A549 (cell line): ENCODE measurements around the gene TRAFD1. TPM values are rescaled to one million over a fixed set of nuclear protein-coding genes. Genes with fewer than 3 reads are reported as not detected.

Experiments used
- ATAC-seq, 2 experiments: fragments of 200-7000 bp in 1 of 2; fragments of >200 bp in 1 of 2; cut with Nextera tagmentation in 1 of 2; cut with Tn5 transposase in 1 of 2; 3 replicates each; pipeline versions ENCODE4 v1.8.0 to v1.9.1; 2018 to 2020; ENCODE audit warnings: mild to moderate bottlenecking in 1 of 2, moderate library complexity in 1 of 2
- CTCF ChIA-PET: fragments of 300-600 bp; sonication (Branson Sonifier 250); formaldehyde crosslinking; extraction: SDS; loops from one replicate; lab custom pipeline; 2021; ENCODE audit warnings: antibody characterized with exemption, inconsistent platforms; lab: Yijun Ruan, JAX
- POLR2A ChIA-PET: fragments of 350-600 bp; formaldehyde crosslinking; extraction: SDS; loops from one replicate; lab custom pipeline; 2021; ENCODE audit warnings: antibody characterized with exemption, inconsistent platforms; lab: Yijun Ruan, JAX
- DNase-seq, 2 experiments: peaks; one replicate each; pipeline versions ENCODE4 v3.0.0 to v3.0.0-alpha.2; 2011 to 2016; ENCODE audit warnings: low read depth in 1 of 2, low spot score in 1 of 2
- FAIRE-seq: peaks from 2 replicates; lab custom pipeline; 2011; peaks lifted over from hg19 to GRCh38; lab: Jason Lieb, UNC
- H3K27ac ChIP-seq, 2 experiments: fragments of >200 bp; sonication (Bioruptor Twin); formaldehyde crosslinking; 3 replicates each; pipeline ENCODE4 v1.5.1; 2016 to 2017
- H3K4me1 ChIP-seq: fragments of >200 bp; sonication (Bioruptor Twin); formaldehyde crosslinking; 3 replicates; pipeline ENCODE4 v1.6.1; 2016
- H3K4me2 ChIP-seq: fragments of >200 bp; sonication (Bioruptor Twin); formaldehyde crosslinking; 3 replicates; pipeline ENCODE4 v1.6.1; 2016
- H3K4me3 ChIP-seq: fragments of >200 bp; sonication (Bioruptor Twin); formaldehyde crosslinking; 3 replicates; pipeline ENCODE4 v1.5.1; 2016
- H3K9me3 ChIP-seq: fragments of >200 bp; sonication (Bioruptor Twin); formaldehyde crosslinking; 3 replicates; pipeline ENCODE4 v1.6.1; 2016
- BHLHE40 ChIP-seq: IDR thresholded peaks from 2 replicates; pipeline ENCODE4 v1.6.1; 2012; ENCODE audit warnings: low read depth, low read length, inconsistent platforms
- CBX8 ChIP-seq: fragments of 200-600 bp; sonication (generic); IDR thresholded peaks from 2 replicates; pipeline ENCODE4 v1.6.1; 2016
- CEBPB ChIP-seq, 2 experiments: fragments of >200 bp in 1 of 2; sonication (Bioruptor Twin) in 1 of 2; formaldehyde crosslinking in 1 of 2; IDR thresholded peaks; 2 replicates each; pipeline ENCODE4 v1.6.1; 2012 to 2016
- CTCF ChIP-seq: fragments of >200 bp; sonication (Bioruptor Twin); formaldehyde crosslinking; IDR thresholded peaks from 3 replicates; pipeline ENCODE4 v1.5.1; 2016
- ELK1 ChIP-seq: fragments of 150-350 bp; IDR thresholded peaks from 2 replicates; pipeline ENCODE4 v1.6.1; 2014; ENCODE audit warnings: low read depth, mild to moderate bottlenecking, low read length
- EP300 ChIP-seq, 2 experiments: fragments of >200 bp; sonication (Bioruptor Twin); formaldehyde crosslinking; IDR thresholded peaks; 2 replicates in 1 of 2; 3 replicates in 1 of 2; pipeline ENCODE4 v1.6.1; 2016 to 2017
- FOSB ChIP-seq: fragments of 250-450 bp; sonication (Bioruptor Pico); IDR thresholded peaks from 2 replicates; pipeline ENCODE4 v1.5.0; 2020; ENCODE audit warnings: mild to moderate bottlenecking, moderate library complexity
- FOSL2 ChIP-seq, 2 experiments: fragments of 450-650 bp in 1 of 2; fragments of >200 bp in 1 of 2; sonication (Bioruptor Twin) in 1 of 2; formaldehyde crosslinking; IDR thresholded peaks; 2 replicates each; pipeline versions ENCODE4 v1.5.0 to v1.6.1; 2016 to 2020; ENCODE audit warnings: mild to moderate bottlenecking in 1 of 2, moderate library complexity in 1 of 2
- FOXS1 ChIP-seq: fragments of 250-450 bp; sonication (Bioruptor Pico); IDR thresholded peaks from 2 replicates; pipeline ENCODE4 v1.5.0; 2020; ENCODE audit warnings: mild to moderate bottlenecking, moderate library complexity
- HDAC2 ChIP-seq: fragments of 200-600 bp; sonication (generic); IDR thresholded peaks from 2 replicates; pipeline ENCODE4 v1.6.1; 2016
- HOXA7 ChIP-seq: fragments of 250-450 bp; sonication (Bioruptor Pico); IDR thresholded peaks from 2 replicates; pipeline ENCODE4 v1.5.0; 2020; ENCODE audit warnings: mild to moderate bottlenecking, moderate library complexity
- HOXB13 ChIP-seq: fragments of 250-450 bp; sonication (Bioruptor Pico); IDR thresholded peaks from 2 replicates; pipeline ENCODE4 v1.5.0; 2020; ENCODE audit warnings: low read depth, mild to moderate bottlenecking, moderate library complexity
- HOXB5 ChIP-seq: fragments of 250-450 bp; sonication (Bioruptor Pico); IDR thresholded peaks from 2 replicates; pipeline ENCODE4 v1.5.0; 2020; ENCODE audit warnings: mild to moderate bottlenecking, moderate library complexity
- JUN ChIP-seq, 2 experiments: fragments of >200 bp; sonication (Bioruptor Twin); formaldehyde crosslinking; IDR thresholded peaks; 2 replicates in 1 of 2; 3 replicates in 1 of 2; pipeline ENCODE4 v1.6.1; 2016 to 2017
- KDM1A ChIP-seq: fragments of 200-600 bp; sonication (generic); IDR thresholded peaks from 2 replicates; pipeline ENCODE4 v1.6.1; 2016; ENCODE audit warnings: low read depth, mild to moderate bottlenecking
- MAFK ChIP-seq: fragments of 450-650 bp; IDR thresholded peaks from 2 replicates; pipeline ENCODE4 v1.6.1; 2014; ENCODE audit not compliant: partially characterized antibody
- MAZ ChIP-seq: fragments of 150-350 bp; IDR thresholded peaks from 2 replicates; pipeline ENCODE4 v1.6.1; 2014; ENCODE audit warnings: antibody characterized with exemption, low read depth, low read length, borderline replicate concordance
- NFE2L2 ChIP-seq: fragments of 150-350 bp; conservative IDR thresholded peaks from 2 replicates; pipeline ENCODE4 v1.6.1; 2014; ENCODE audit warnings: low read length
- NPAS2 ChIP-seq: fragments of 250-450 bp; sonication (Bioruptor Pico); IDR thresholded peaks from 2 replicates; pipeline ENCODE4 v1.8.0; 2022; ENCODE audit warnings: mild to moderate bottlenecking, moderate library complexity, borderline replicate concordance
- NR3C1 ChIP-seq: fragments of >200 bp; sonication (Bioruptor Twin); formaldehyde crosslinking; IDR thresholded peaks from 3 replicates; pipeline ENCODE4 v1.6.1; 2017
- RARB ChIP-seq: fragments of 250-450 bp; sonication (Bioruptor Pico); IDR thresholded peaks from 2 replicates; pipeline ENCODE4 v1.8.0; 2021; ENCODE audit warnings: mild to moderate bottlenecking, moderate library complexity
- RFX5 ChIP-seq: fragments of 450-650 bp; IDR thresholded peaks from 2 replicates; pipeline ENCODE4 v1.7.1; 2014; ENCODE audit warnings: antibody characterized with exemption, mild to moderate bottlenecking, moderate library complexity
- TP53 ChIP-seq: fragments of 250-450 bp; sonication (Bioruptor Pico); IDR thresholded peaks from 2 replicates; pipeline ENCODE4 v1.5.0; 2021; ENCODE audit warnings: mild to moderate bottlenecking, moderate library complexity
- USF2 ChIP-seq: fragments of 450-650 bp; IDR thresholded peaks from 2 replicates; pipeline ENCODE4 v1.6.1; 2014; ENCODE audit warnings: antibody characterized with exemption
- ZC3H11A ChIP-seq: fragments of 450-650 bp; IDR thresholded peaks from 2 replicates; pipeline ENCODE4 v1.6.1; 2014; ENCODE audit warnings: antibody characterized with exemption, mild to moderate bottlenecking
- ZFP36 ChIP-seq: fragments of 450-650 bp; IDR thresholded peaks from 2 replicates; pipeline ENCODE4 v1.6.1; 2014; ENCODE audit warnings: borderline replicate concordance; ENCODE audit not compliant: partially characterized antibody
- WGBS: methylation state at CpG from one replicate; pipeline ENCODE4 v1.1.6; 2017; ENCODE audit errors: missing lambda C conversion rate; 5-methylcytosine and 5-hydroxymethylcytosine counted together
- polyA plus RNA-seq, 4 experiments: library from polyadenylated mRNA; depleted of rRNA in 3 of 4; stranded (reverse); fragments of >200 nt; fragmentation: RNase III in 1 of 4; extraction: RNeasy Plus Mini Kit Qiagen cat#74134 plus additional on column Dnase treatment in 1 of 4; gene quantifications; 2 replicates in 3 of 4; 3 replicates in 1 of 4; pipeline ENCODE4 v1.2.3, GENCODE V29; 2011 to 2017
- TF ChIP-seq, protein P1 (sequence below): IDR thresholded peaks from 2 replicates; pipeline ENCODE4 v1.6.1; 2012
- TF ChIP-seq, protein P2 (sequence below): IDR thresholded peaks from 2 replicates; pipeline ENCODE4 v1.6.1; 2012

The TRAFD1 gene
- polyA plus RNA-seq, 2 of the 4 experiments (the other 2 are of a cell fraction): 23.3 to 41.1 TPM

DNA sequence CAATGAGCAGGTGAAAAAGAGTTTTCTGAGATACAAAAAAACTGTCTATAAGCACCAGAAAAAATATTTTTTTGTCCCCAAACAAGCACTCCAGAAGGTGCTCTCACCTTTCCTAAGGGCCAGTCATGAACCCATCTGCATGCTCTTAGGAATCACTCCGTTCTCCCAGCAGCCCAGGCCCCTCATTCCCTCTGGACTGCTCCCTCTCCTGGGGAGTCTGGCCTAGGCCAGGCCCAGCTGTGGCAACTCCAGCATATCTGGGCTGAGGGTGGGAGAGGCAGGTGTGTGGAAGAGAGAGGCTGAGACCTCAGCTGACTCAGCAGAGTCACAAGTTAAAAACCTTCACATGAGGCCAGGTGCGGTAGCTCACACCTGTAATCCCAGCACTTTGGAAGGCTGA, 54.6 kb downstream of the TRAFD1 start:
- ChIA-PET CTCF (interaction anchor here (1.1 kb wide), 1 partner anchor 18 kb away, joined by 3 read pairs; no protein-coding TSS in a partner anchor), POLR2A (no interaction called here)
- no peak for FAIRE-seq
- H3K4me2 ChIP-seq: no peak overlapping the region
- H3K9me3 ChIP-seq: no peaks in the 10 kb centered on the region
- TF ChIP-seq BHLHE40 (no peak), RARB (no peak), NR3C1 (no peak), MAFK (peak; percentile 35), ZC3H11A (no peak), CBX8 (no peak)
- no peak for DNase-seq
- no peak overlapping the region for H3K27ac ChIP-seq
- H3K4me3 ChIP-seq: no peak overlapping the region
- no peaks in the 10 kb centered on the region for H3K4me1 ChIP-seq
- WGBS: 98% methylated on average over 2 of the region's 2 CpGs
- peak in 1 of 2 experiments; percentile 49; a peak in 3 of 6 replicates for ATAC-seq

GRCh38 chr12:112180422-112180821, 55.1 kb downstream of the TRAFD1 start:
- Histone ChIP-seq H3K4me1 (no peaks in the 10 kb centered on the region), H3K4me2 (no peak overlapping the region), H3K4me3 (no peak overlapping the region), H3K9me3 (no peaks in the 10 kb centered on the region), H3K27ac (no peak overlapping the region)
- no peak for DNase-seq
- WGBS: 90% methylated on average over 4 of the region's 4 CpGs
- POLR2A ChIA-PET: no interaction called here
- CTCF ChIA-PET: interaction anchor here (1.1 kb wide), 1 partner anchor 18 kb away, joined by 3 read pairs; no protein-coding TSS in a partner anchor
- TF ChIP-seq ZC3H11A: no peak
- no peak for TF ChIP-seq EP300 (IDR thresholded peaks at IDR 0.05)
- no peak for TF ChIP-seq HOXA7 (CRISPR knock-in tag)
- no peak for TF ChIP-seq HOXB5 (CRISPR knock-in tag)
- no peak for TF ChIP-seq TP53 (CRISPR knock-in tag)
- TF ChIP-seq, protein P1, sequence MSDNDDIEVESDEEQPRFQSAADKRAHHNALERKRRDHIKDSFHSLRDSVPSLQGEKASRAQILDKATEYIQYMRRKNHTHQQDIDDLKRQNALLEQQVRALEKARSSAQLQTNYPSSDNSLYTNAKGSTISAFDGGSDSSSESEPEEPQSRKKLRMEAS: no peak
- TF ChIP-seq BHLHE40: no peak
- TF ChIP-seq USF2: no peak
- no peak for TF ChIP-seq FOSB (CRISPR knock-in tag)
- TF ChIP-seq HOXB13 (CRISPR knock-in tag): no peak
- no peak for TF ChIP-seq HDAC2
- TF ChIP-seq, protein P2, sequence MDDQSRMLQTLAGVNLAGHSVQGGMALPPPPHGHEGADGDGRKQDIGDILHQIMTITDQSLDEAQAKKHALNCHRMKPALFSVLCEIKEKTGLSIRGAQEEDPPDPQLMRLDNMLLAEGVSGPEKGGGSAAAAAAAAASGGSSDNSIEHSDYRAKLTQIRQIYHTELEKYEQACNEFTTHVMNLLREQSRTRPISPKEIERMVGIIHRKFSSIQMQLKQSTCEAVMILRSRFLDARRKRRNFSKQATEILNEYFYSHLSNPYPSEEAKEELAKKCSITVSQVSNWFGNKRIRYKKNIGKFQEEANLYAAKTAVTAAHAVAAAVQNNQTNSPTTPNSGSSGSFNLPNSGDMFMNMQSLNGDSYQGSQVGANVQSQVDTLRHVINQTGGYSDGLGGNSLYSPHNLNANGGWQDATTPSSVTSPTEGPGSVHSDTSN: no peak
- no peak for TF ChIP-seq NFE2L2
- no peak for TF ChIP-seq RFX5
- TF ChIP-seq CEBPB (IDR thresholded peaks at IDR 0.05): no peak
- no peak for TF ChIP-seq ELK1
- ATAC-seq: no peak
- no peak for FAIRE-seq

- ChIA-PET CTCF (no interaction called here), POLR2A (no interaction called here)
- no peak overlapping the region for H3K27ac ChIP-seq
- DNase-seq: no peak
- TF ChIP-seq ZFP36 (no peak), FOXS1 (CRISPR knock-in tag) (no peak), MAZ (no peak), KDM1A (no peak), CTCF (no peak), NPAS2 (no peak), FOSL2 (IDR thresholded peaks at IDR 0.05) (no peak), FOSL2 (CRISPR knock-in tag; IDR thresholded peaks at IDR 0.05) (no peak), JUN (IDR thresholded peaks at IDR 0.05) (no peak)
- H3K4me3 ChIP-seq: no peak overlapping the region
- H3K9me3 ChIP-seq: no peaks in the 10 kb centered on the region
- no peak for ATAC-seq
- FAIRE-seq: no peak
- H3K4me1 ChIP-seq: no peaks in the 10 kb centered on the region
- 95% methylated on average over 7 of the region's 7 CpGs for WGBS
- H3K4me2 ChIP-seq: no peak overlapping the region
Observed at GRCh38 chr12:112182499-112182898, 57.1 kb downstream of the TRAFD1 start.
